AG04449 (cell line): ENCODE data around the gene SORCS1.

Source experiments
- CTCF ChIA-PET: fragments of 350-600 bp; formaldehyde crosslinking; extraction: SDS; loops from one replicate; lab custom pipeline; 2021; ENCODE audit warnings: antibody characterized with exemption; lab: Yijun Ruan, JAX
- POLR2A ChIA-PET: fragments of 400-600, 350-600 bp; formaldehyde crosslinking; extraction: SDS; loops from one replicate; lab custom pipeline; 2020; ENCODE audit warnings: antibody characterized with exemption, inconsistent platforms; lab: Yijun Ruan, JAX
- DNase-seq: peaks from one replicate; pipeline ENCODE4 v3.0.0-alpha.2; 2010; ENCODE audit warnings: low read depth, low spot score
- H3K4me3 ChIP-seq: 2 replicates; pipeline ENCODE4 v1.5.1; 2011; ENCODE audit warnings: low read depth, mild to moderate bottlenecking, control low read depth, low read length
- CTCF ChIP-seq: IDR thresholded peaks from one replicate; pipeline ENCODE4 v1.5.1; 2011; ENCODE audit warnings: mild to moderate bottlenecking, moderate library complexity, low read length, control low read depth, inconsistent platforms; ENCODE audit not compliant: insufficient read depth; ENCODE audit errors: missing control alignments

The SORCS1 gene

GRCh38 chr10:106799776-106800175 is 364.7 kb downstream of the SORCS1 start:
- H3K4me3 ChIP-seq, result no peak overlapping the region
- POLR2A ChIA-PET, result no interaction called here
- no peak for DNase-seq
- CTCF ChIA-PET, result no interaction called here
- TF ChIP-seq CTCF, result no peak

DNA sequence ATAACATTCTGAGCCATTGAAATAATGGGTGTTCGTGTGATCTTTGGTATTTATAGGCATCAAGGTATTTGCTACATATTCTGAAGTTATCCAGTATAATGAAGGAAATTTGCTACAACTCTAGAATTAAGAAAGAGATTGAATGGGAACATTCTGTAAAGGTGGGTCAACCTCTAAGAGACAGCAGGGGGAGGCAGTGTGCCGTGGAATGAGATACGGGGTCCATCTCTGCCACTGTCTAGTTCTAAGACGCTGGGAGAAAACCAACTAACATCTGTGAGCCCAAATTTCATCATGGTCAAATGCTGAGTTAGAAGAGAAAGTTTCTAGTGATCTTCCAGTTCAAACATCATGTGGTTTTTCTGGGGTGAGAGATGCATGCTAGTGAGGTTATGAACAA is 368.9 kb downstream of the SORCS1 start:
- ChIA-PET POLR2A (no interaction called here), CTCF (no interaction called here)
- TF ChIP-seq CTCF, result no peak
- H3K4me3 ChIP-seq, result no peak overlapping the region
- no peak for DNase-seq

GRCh38 chr10:106793617-106794016 is 370.9 kb downstream of the SORCS1 start:
- ChIA-PET POLR2A (no interaction called here), CTCF (no interaction called here)
- DNase-seq, result peak; percentile 3
- H3K4me3 ChIP-seq, result no peak overlapping the region
- TF ChIP-seq CTCF, result no peak

DNA sequence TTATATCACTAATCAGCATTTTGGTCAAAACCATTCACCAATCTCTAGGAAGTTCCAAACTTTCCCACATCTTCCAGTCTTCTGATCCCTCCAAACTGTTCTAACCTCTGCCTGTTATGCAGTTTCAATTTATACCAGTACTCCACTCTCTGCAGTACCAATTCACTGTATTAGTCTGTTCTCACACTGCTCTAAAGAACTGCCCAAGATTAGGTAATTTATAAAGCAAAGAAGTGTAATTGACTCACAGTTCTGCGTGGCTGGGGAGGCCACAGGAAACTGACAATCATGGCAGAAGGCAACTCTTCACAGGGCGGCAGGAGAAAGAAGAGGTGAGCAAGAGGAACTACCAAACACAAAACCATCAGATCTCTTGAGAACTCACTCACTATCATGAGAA is 374.9 kb downstream of the SORCS1 start:
- H3K4me3 ChIP-seq, result no peak overlapping the region
- POLR2A ChIA-PET, result no interaction called here
- no peak for TF ChIP-seq CTCF
- no peak for DNase-seq
- CTCF ChIA-PET, result no interaction called here

DNA sequence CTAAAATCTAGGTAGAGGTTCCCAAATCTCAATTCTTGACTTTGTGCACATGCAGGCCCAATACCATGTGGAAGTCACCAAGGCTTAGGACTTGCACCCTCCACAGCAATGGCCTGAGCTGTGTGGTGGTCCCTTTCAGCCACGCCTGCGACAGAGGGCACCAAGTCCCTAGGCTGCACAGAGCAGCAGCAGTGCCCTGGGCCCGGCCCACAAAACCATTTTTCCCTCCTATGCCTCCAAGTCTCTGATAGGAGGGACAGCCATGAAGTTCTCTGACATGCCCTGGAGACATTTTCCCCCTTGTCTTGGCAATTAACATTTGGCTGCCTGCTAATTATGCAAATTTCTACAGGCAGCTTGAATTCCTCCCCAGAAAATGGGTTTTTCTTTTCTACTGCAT is 375.5 kb downstream of the SORCS1 start:
- no peak overlapping the region for H3K4me3 ChIP-seq
- DNase-seq, result no peak
- CTCF ChIA-PET, result no interaction called here
- POLR2A ChIA-PET, result no interaction called here
- no peak for TF ChIP-seq CTCF

GRCh38 chr10:106785528-106785927 is 379.0 kb downstream of the SORCS1 start:
- DNase-seq, result no peak
- no peak overlapping the region for H3K4me3 ChIP-seq
- CTCF ChIA-PET, result no interaction called here
- POLR2A ChIA-PET, result no interaction called here
- TF ChIP-seq CTCF, result no peak
